HCT116 (cell line): Measurements from ENCODE around the gene SLC51A. TPM values are rescaled to one million over a fixed set of nuclear protein-coding genes. Genes with fewer than 3 reads are reported as not detected.

ENCODE experiments used
- ATAC-seq: fragments of 200-7000 bp; cut with Tn5 transposase; 2 replicates; pipeline ENCODE4 v1.9.1; 2020; ENCODE audit warnings: mild to moderate bottlenecking, moderate library complexity
- BruUV-seq: library from RNA; stranded (reverse); fragments of 400-500 nt; replicated peaks from 2 replicates; lab custom pipeline; 2021; lab: Mats Ljungman, UMichigan
- CTCF ChIA-PET: fragments of 300-600 bp; sonication (Branson Sonifier 250); formaldehyde crosslinking; loops from one replicate; lab custom pipeline; 2021; ENCODE audit warnings: antibody characterized with exemption; lab: Charles Lee
- POLR2A ChIA-PET: fragments of 300-600, 350-600 bp; sonication (Branson Sonifier 250); formaldehyde crosslinking; loops from one replicate; lab custom pipeline; 2021; ENCODE audit warnings: antibody characterized with exemption; lab: Charles Lee
- RAD21 ChIA-PET, 2 experiments: fragments of 300-600 bp; sonication (Branson Sonifier 250); formaldehyde crosslinking; loops; one replicate each; lab custom pipeline; 2023; ENCODE audit warnings: low total read pairs in 2 of 2; ENCODE audit not compliant: uncharacterized antibody in 2 of 2, unreplicated experiment in 2 of 2, low non-redundant PET in 1 of 2; lab: Charles Lee
- DNase-seq: peaks from one replicate; pipeline ENCODE4 v3.0.0-alpha.2; 2010; ENCODE audit warnings: low read depth, low spot score
- H2AFZ ChIP-seq: fragments of 200-600 bp; shearing (Covaris generic), sonication (generic); 2 replicates; pipeline ENCODE4 v1.6.1; 2017; ENCODE audit warnings: low read depth, mixed run types, mixed read lengths, antibody characterized with exemption, low read length; ENCODE audit not compliant: poor library complexity, severe bottlenecking
- H3K27ac ChIP-seq: 2 replicates; pipeline ENCODE4 v1.5.1; 2012; ENCODE audit warnings: low read depth, low read length
- H3K27me3 ChIP-seq: fragments of 200-600 bp; sonication (generic); 2 replicates; pipeline ENCODE4 v1.6.1; 2016; ENCODE audit warnings: mixed run types, low read length, mixed read lengths; ENCODE audit not compliant: insufficient read depth
- H3K36me3 ChIP-seq, 2 experiments: fragments of 200-500 bp in 1 of 2; fragments of 200-600 bp in 1 of 2; sonication (Bioruptor generic) in 1 of 2; sonication (generic) in 1 of 2; 2 replicates each; pipeline versions ENCODE4 v1.5.1 to v1.6.1; 2014 to 2016; ENCODE audit warnings: low read length in 2 of 2, inconsistent platforms in 1 of 2, mixed read lengths in 1 of 2, mixed run types in 1 of 2; ENCODE audit not compliant: insufficient read depth in 2 of 2, control insufficient read depth in 1 of 2
- H3K4me1 ChIP-seq, 2 experiments: fragments of 200-600 bp in 1 of 2; sonication (generic) in 1 of 2; 2 replicates each; pipeline versions ENCODE4 v1.5.1 to v1.6.1; 2012 to 2017; ENCODE audit warnings: low read length in 2 of 2, inconsistent platforms in 1 of 2, mild to moderate bottlenecking in 1 of 2, mixed read lengths in 1 of 2, mixed run types in 1 of 2, moderate library complexity in 1 of 2; ENCODE audit not compliant: insufficient read depth in 2 of 2, control insufficient read depth in 1 of 2
- H3K4me2 ChIP-seq: fragments of 200-600 bp; sonication (generic); 2 replicates; pipeline ENCODE4 v1.6.1; 2017; ENCODE audit warnings: mixed run types, low read length, mixed read lengths
- H3K4me3 ChIP-seq, 2 experiments: fragments of 200-600 bp in 1 of 2; sonication (generic) in 1 of 2; replicated peaks in 1 of 2; 2 replicates each; pipeline ENCODE4 v1.5.1; 2011 to 2016; ENCODE audit warnings: low read length in 2 of 2, control low read depth in 1 of 2, low read depth in 1 of 2, mild to moderate bottlenecking in 1 of 2, mixed read lengths in 1 of 2, mixed run types in 1 of 2
- H3K79me2 ChIP-seq: fragments of 200-600 bp; sonication (generic); 2 replicates; pipeline ENCODE4 v1.6.1; 2017; ENCODE audit warnings: mild to moderate bottlenecking, mixed run types, low read length, moderate library complexity, mixed read lengths; ENCODE audit not compliant: insufficient read depth
- H3K9ac ChIP-seq: fragments of 200-600 bp; sonication (generic); 2 replicates; pipeline ENCODE4 v1.6.1; 2016; ENCODE audit warnings: low read length, mixed read lengths
- H3K9me2 ChIP-seq: fragments of 200-600 bp; sonication (generic), shearing (Covaris generic); 2 replicates; pipeline ENCODE4 v1.6.1; 2017; ENCODE audit warnings: mixed run types, mild to moderate bottlenecking, moderate library complexity; ENCODE audit not compliant: insufficient read depth
- H3K9me3 ChIP-seq, 2 experiments: fragments of 200-500 bp in 1 of 2; fragments of 200-600 bp in 1 of 2; sonication (Bioruptor generic) in 1 of 2; sonication (generic) in 1 of 2; 2 replicates each; pipeline ENCODE4 v1.6.1; 2014 to 2017; ENCODE audit warnings: low read length in 2 of 2, mixed read lengths in 2 of 2, inconsistent platforms in 1 of 2, low read depth in 1 of 2, mild to moderate bottlenecking in 1 of 2, mixed run types in 1 of 2, moderate library complexity in 1 of 2; ENCODE audit not compliant: control insufficient read depth in 1 of 2, insufficient read depth in 1 of 2
- H4K20me1 ChIP-seq: fragments of 200-600 bp; sonication (generic), shearing (Covaris generic); 2 replicates; pipeline ENCODE4 v1.6.1; 2017; ENCODE audit warnings: mixed run types, mild to moderate bottlenecking, moderate library complexity; ENCODE audit not compliant: insufficient read depth
- CBX3 ChIP-seq: IDR thresholded peaks from 2 replicates; pipeline ENCODE4 v1.6.1; 2012; ENCODE audit warnings: low read depth
- CEBPB ChIP-seq: IDR thresholded peaks from 2 replicates; pipeline ENCODE4 v1.6.1; 2012; ENCODE audit warnings: low read depth
- EGR1 ChIP-seq: IDR thresholded peaks from 2 replicates; pipeline ENCODE4 v1.6.1; 2012; ENCODE audit warnings: low read depth
- ELF1 ChIP-seq: IDR thresholded peaks from 2 replicates; pipeline ENCODE4 v1.6.1; 2012; ENCODE audit warnings: low read depth, borderline replicate concordance
- EZH2 ChIP-seq: fragments of 200-600 bp; sonication (generic); IDR thresholded peaks from 2 replicates; pipeline ENCODE4 v1.6.1; 2017; ENCODE audit warnings: antibody characterized with exemption, mixed run types
- FOSL1 ChIP-seq: IDR thresholded peaks from 2 replicates; pipeline ENCODE4 v1.6.1; 2012; ENCODE audit warnings: low read depth
- POLR2AphosphoS5 ChIP-seq: IDR thresholded peaks from 2 replicates; pipeline ENCODE4 v1.6.1; 2011; ENCODE audit warnings: mild to moderate bottlenecking, low read depth, low read length, moderate library complexity
- RAD21 ChIP-seq: IDR thresholded peaks from 2 replicates; pipeline ENCODE4 v1.6.1; 2012; ENCODE audit warnings: low read depth, mild to moderate bottlenecking
- TCF7L2 ChIP-seq: IDR thresholded peaks from 2 replicates; pipeline ENCODE4 v1.7.0; 2011; ENCODE audit warnings: borderline replicate concordance, inconsistent platforms; ENCODE audit not compliant: insufficient read depth, insufficient read length; ENCODE audit errors: extremely low read depth
- YY1 ChIP-seq: IDR thresholded peaks from 2 replicates; pipeline ENCODE4 v1.6.1; 2011; ENCODE audit warnings: low read length, low read depth, moderate library complexity, mild to moderate bottlenecking; ENCODE audit not compliant: insufficient replicate concordance; ENCODE audit errors: extremely low read depth
- ZFX ChIP-seq: fragments of 450-650 bp; IDR thresholded peaks from 2 replicates; pipeline ENCODE4 v1.6.1; 2017
- intact Hi-C: fragments of 100-400 bp; cut with micrococcal nuclease; formaldehyde crosslinking; loops from 2 replicates; pipeline ENCODE4 v1.10.0; 2022
- total RNA-seq: library from RNA; stranded (reverse); gene quantifications from one replicate; pipeline ENCODE4 v1.2.1, GENCODE V29; 2021; ENCODE audit not compliant: unreplicated experiment
- TF ChIP-seq, protein P1 (sequence below): IDR thresholded peaks from 2 replicates; pipeline ENCODE4 v1.6.1; 2011; ENCODE audit warnings: mild to moderate bottlenecking, low read length, moderate library complexity; ENCODE audit not compliant: insufficient replicate concordance; ENCODE audit errors: extremely low read depth
- TF ChIP-seq, protein P2 (sequence below), 3 experiments: fragments of 200-600 bp in 1 of 3; sonication (generic) in 1 of 3; IDR thresholded peaks in 2 of 3; conservative IDR thresholded peaks in 1 of 3; 2 replicates each; pipeline ENCODE4 v1.5.1; 2012 to 2017; ENCODE audit warnings: low read depth in 2 of 3, low read length in 2 of 3, antibody characterized with exemption in 1 of 3, borderline replicate concordance in 1 of 3, control low read depth in 1 of 3, mild to moderate bottlenecking in 1 of 3, mixed read lengths in 1 of 3, mixed run types in 1 of 3, moderate library complexity in 1 of 3; ENCODE audit not compliant: insufficient read depth in 1 of 3
- TF ChIP-seq, protein P3 (sequence below): IDR thresholded peaks from 2 replicates; pipeline ENCODE4 v1.6.1; 2012; ENCODE audit warnings: low read depth

SLC51A gene
- total RNA-seq, 1 experiment from 2014 or later, result not detected

DNA sequence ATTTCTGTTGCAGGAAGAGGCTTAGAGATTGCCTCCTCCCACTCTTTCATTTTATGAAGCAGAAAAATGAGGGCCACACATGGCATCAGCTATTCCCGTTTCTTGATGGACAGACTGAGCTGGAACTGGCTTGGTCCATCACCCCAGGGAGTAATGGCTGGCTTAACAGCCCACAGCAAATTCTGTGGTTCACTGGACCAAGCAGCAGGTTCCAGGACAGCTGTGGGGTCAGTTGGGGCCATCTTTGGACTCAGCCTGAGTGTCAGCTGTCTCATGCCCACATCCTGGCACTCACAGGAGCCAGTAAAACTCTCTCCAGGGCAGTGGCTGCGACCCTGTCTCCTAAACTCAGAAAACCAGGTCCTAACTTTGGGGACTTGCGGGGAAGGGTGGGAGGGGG is 41.7 kb upstream of the SLC51A start:
- no peaks in the 10 kb centered on the region for H3K4me1 ChIP-seq
- BruUV-seq, result no TSS peak
- CTCF ChIA-PET, result no interaction called here
- H2AFZ ChIP-seq, result no peak overlapping the region
- RAD21 ChIA-PET, result no interaction called here
- H3K79me2 ChIP-seq, result no peaks in the 10 kb centered on the region
- no peaks in the 10 kb centered on the region for H3K9me2 ChIP-seq
- no peak for ATAC-seq
- TF ChIP-seq ZFX, result no peak
- TF ChIP-seq, protein P1, sequence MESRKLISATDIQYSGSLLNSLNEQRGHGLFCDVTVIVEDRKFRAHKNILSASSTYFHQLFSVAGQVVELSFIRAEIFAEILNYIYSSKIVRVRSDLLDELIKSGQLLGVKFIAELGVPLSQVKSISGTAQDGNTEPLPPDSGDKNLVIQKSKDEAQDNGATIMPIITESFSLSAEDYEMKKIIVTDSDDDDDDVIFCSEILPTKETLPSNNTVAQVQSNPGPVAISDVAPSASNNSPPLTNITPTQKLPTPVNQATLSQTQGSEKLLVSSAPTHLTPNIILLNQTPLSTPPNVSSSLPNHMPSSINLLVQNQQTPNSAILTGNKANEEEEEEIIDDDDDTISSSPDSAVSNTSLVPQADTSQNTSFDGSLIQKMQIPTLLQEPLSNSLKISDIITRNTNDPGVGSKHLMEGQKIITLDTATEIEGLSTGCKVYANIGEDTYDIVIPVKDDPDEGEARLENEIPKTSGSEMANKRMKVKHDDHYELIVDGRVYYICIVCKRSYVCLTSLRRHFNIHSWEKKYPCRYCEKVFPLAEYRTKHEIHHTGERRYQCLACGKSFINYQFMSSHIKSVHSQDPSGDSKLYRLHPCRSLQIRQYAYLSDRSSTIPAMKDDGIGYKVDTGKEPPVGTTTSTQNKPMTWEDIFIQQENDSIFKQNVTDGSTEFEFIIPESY, result no peak
- TF ChIP-seq EZH2, result no peak
- TF ChIP-seq POLR2AphosphoS5, result no peak
- TF ChIP-seq, protein P2, sequence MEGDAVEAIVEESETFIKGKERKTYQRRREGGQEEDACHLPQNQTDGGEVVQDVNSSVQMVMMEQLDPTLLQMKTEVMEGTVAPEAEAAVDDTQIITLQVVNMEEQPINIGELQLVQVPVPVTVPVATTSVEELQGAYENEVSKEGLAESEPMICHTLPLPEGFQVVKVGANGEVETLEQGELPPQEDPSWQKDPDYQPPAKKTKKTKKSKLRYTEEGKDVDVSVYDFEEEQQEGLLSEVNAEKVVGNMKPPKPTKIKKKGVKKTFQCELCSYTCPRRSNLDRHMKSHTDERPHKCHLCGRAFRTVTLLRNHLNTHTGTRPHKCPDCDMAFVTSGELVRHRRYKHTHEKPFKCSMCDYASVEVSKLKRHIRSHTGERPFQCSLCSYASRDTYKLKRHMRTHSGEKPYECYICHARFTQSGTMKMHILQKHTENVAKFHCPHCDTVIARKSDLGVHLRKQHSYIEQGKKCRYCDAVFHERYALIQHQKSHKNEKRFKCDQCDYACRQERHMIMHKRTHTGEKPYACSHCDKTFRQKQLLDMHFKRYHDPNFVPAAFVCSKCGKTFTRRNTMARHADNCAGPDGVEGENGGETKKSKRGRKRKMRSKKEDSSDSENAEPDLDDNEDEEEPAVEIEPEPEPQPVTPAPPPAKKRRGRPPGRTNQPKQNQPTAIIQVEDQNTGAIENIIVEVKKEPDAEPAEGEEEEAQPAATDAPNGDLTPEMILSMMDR (IDR thresholded peaks at IDR 0.05 in 2 of 3, conservative IDR thresholded peaks at IDR 0.05 in 1 of 3; ENCODE audit: borderline replicate concordance in 1 of 3, insufficient read depth in 1 of 3, low read depth in 2 of 3, low read length in 2 of 3), result no peak
- no peak for TF ChIP-seq CBX3
- no peak for TF ChIP-seq EGR1
- TF ChIP-seq RAD21, result no peak
- TF ChIP-seq, protein P3, sequence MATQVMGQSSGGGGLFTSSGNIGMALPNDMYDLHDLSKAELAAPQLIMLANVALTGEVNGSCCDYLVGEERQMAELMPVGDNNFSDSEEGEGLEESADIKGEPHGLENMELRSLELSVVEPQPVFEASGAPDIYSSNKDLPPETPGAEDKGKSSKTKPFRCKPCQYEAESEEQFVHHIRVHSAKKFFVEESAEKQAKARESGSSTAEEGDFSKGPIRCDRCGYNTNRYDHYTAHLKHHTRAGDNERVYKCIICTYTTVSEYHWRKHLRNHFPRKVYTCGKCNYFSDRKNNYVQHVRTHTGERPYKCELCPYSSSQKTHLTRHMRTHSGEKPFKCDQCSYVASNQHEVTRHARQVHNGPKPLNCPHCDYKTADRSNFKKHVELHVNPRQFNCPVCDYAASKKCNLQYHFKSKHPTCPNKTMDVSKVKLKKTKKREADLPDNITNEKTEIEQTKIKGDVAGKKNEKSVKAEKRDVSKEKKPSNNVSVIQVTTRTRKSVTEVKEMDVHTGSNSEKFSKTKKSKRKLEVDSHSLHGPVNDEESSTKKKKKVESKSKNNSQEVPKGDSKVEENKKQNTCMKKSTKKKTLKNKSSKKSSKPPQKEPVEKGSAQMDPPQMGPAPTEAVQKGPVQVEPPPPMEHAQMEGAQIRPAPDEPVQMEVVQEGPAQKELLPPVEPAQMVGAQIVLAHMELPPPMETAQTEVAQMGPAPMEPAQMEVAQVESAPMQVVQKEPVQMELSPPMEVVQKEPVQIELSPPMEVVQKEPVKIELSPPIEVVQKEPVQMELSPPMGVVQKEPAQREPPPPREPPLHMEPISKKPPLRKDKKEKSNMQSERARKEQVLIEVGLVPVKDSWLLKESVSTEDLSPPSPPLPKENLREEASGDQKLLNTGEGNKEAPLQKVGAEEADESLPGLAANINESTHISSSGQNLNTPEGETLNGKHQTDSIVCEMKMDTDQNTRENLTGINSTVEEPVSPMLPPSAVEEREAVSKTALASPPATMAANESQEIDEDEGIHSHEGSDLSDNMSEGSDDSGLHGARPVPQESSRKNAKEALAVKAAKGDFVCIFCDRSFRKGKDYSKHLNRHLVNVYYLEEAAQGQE, result no peak
- TF ChIP-seq YY1, result no peak
- TF ChIP-seq ELF1, result no peak
- TF ChIP-seq CEBPB, result no peak
- no peak for TF ChIP-seq FOSL1
- TF ChIP-seq TCF7L2, result no peak
- H4K20me1 ChIP-seq, result no peaks in the 10 kb centered on the region
- no peak overlapping the region for H3K27ac ChIP-seq
- POLR2A ChIA-PET, result no interaction called here
- intact Hi-C loops, result no loop called here
- no peak overlapping the region for H3K4me2 ChIP-seq
- no peaks in the 10 kb centered on the region for H3K27me3 ChIP-seq
- no peak for DNase-seq
- no peaks in the 10 kb centered on the region for H3K36me3 ChIP-seq
- no peak overlapping the region for H3K9ac ChIP-seq
- H3K4me3 ChIP-seq, result no peak overlapping the region
- no peaks in the 10 kb centered on the region for H3K9me3 ChIP-seq
